Right cardiac atrium (tissue), 5 donors: ENCODE results near the gene CSMD2. TPM values are rescaled to one million over a fixed set of nuclear protein-coding genes. Genes with fewer than 3 reads are reported as not detected.

ENCODE experiments used
- ATAC-seq, 2 donors: fragments of 200-7000 bp; cut with Tn5 transposase; one replicate each; pipeline versions ENCODE4 v1.8.0 to v1.9.1; 2020; ENCODE audit warnings: moderate library complexity in 2 of 2, mild to moderate bottlenecking in 1 of 2
- DNase-seq, 3 donors: peaks; one replicate each; pipeline ENCODE4 v3.0.0-alpha.2; 2020
- H3K27ac ChIP-seq: one replicate; pipeline ENCODE4 v1.5.1; 2013; ENCODE audit warnings: mild to moderate bottlenecking, low read length, control low read depth, moderate library complexity
- H3K27me3 ChIP-seq: one replicate; pipeline ENCODE4 v1.6.1; 2013; ENCODE audit not compliant: control insufficient read depth, insufficient read depth
- H3K4me1 ChIP-seq: one replicate; pipeline ENCODE4 v1.6.1; 2013; ENCODE audit warnings: low read length; ENCODE audit not compliant: control insufficient read depth, insufficient read depth
- H3K4me3 ChIP-seq: one replicate; pipeline ENCODE4 v1.5.1; 2013; ENCODE audit warnings: low read length, control low read depth
- H3K9me3 ChIP-seq: one replicate; pipeline ENCODE4 v1.6.1; 2013; ENCODE audit warnings: low read length; ENCODE audit not compliant: control insufficient read depth
- WGBS: extraction: QIAGEN DNeasy Blood & Tissue Kit; methylation state at CpG from one replicate; pipeline ENCODE4 v1.1.7; 2013; 5-methylcytosine and 5-hydroxymethylcytosine counted together
- intact Hi-C, 4 donors: fragments of 100-400 bp; cut with DNase I; formaldehyde crosslinking; loops; one replicate each; pipeline versions ENCODE4 v1.11.0 to v1.14.0; 2022 to 2023
- polyA plus RNA-seq: library from polyadenylated mRNA; stranded (reverse); fragments of 200-250 nt; gene quantifications from one replicate; pipeline ENCODE4 v1.2.3, GENCODE V29; 2013
- total RNA-seq, 4 donors: library from RNA; stranded (reverse); fragmentation: NEBNext Ultra II Directional; extraction: Animal tissue kit (Norgen Biotek cat#: 25700); gene quantifications; one replicate each; pipeline ENCODE4 v1.2.1, GENCODE V29; 2021
- donor health status: healthy with polysubstance abuse.
- donor health status: DM: no; HTN: yes; CAD: no.
- donor health status: DM: no; HTN: no; CAD: no.
- donor health status: DM: no; HTN: yes; CAD: no; lungs with severe emphysema.
- donor health status: DM: yes; HTN: yes; CAD: no.

Gene CSMD2
- total and polyA plus RNA-seq, 5 donors, result 0.11 to 0.59 (median 0.38) TPM

GRCh38 chr1:33996281-33996680 lies 168.7 kb downstream of the CSMD2 start:
- Histone ChIP-seq H3K27ac (no peak overlapping the region), H3K9me3 (no peaks in the 10 kb centered on the region), H3K4me3 (no peak overlapping the region), H3K4me1 (no peaks in the 10 kb centered on the region), H3K27me3 (peaks cover 2% of the 10 kb centered on the region)
- WGBS, result 79% methylated on average over 5 of the region's 5 CpGs
- DNase-seq, result no peak
- no peak for ATAC-seq
- intact Hi-C loops, result no loop called here

GRCh38 chr1:33993301-33993700 lies 171.7 kb downstream of the CSMD2 start:
- Histone ChIP-seq H3K4me3 (no peak overlapping the region), H3K4me1 (no peaks in the 10 kb centered on the region), H3K9me3 (no peaks in the 10 kb centered on the region), H3K27ac (no peak overlapping the region), H3K27me3 (peaks cover under 1% of the 10 kb centered on the region)
- intact Hi-C loops, result no loop called here
- 80% methylated on average over 4 of the region's 4 CpGs for WGBS
- ATAC-seq (no peak), DNase-seq (no peak)

- Histone ChIP-seq H3K27ac (no peak overlapping the region), H3K9me3 (no peaks in the 10 kb centered on the region), H3K4me1 (peaks cover 6% of the 10 kb centered on the region), H3K4me3 (no peak overlapping the region), H3K27me3 (no peaks in the 10 kb centered on the region)
- intact Hi-C loops, result no loop called here
- ATAC-seq (no peak), DNase-seq (no peak)
- 55% methylated on average over 3 of the region's 3 CpGs for WGBS
Observed at GRCh38 chr1:33990281-33990680, 174.7 kb downstream of the CSMD2 start.

GRCh38 chr1:33988161-33988560 lies 176.9 kb downstream of the CSMD2 start:
- H3K4me1 ChIP-seq, result peaks cover 8% of the 10 kb centered on the region
- intact Hi-C loops, result no loop called here
- no peak overlapping the region for H3K27ac ChIP-seq
- ATAC-seq, result no peak
- DNase-seq, result no peak
- H3K9me3 ChIP-seq, result no peaks in the 10 kb centered on the region
- WGBS, result 63% methylated on average over 3 of the region's 3 CpGs
- no peak overlapping the region for H3K4me3 ChIP-seq
- H3K27me3 ChIP-seq, result no peaks in the 10 kb centered on the region

- Histone ChIP-seq H3K9me3 (no peaks in the 10 kb centered on the region), H3K4me3 (no peak overlapping the region), H3K27ac (no peak overlapping the region), H3K4me1 (peaks cover 8% of the 10 kb centered on the region), H3K27me3 (no peaks in the 10 kb centered on the region)
- intact Hi-C loops, result no loop called here
- ATAC-seq (peak; percentile 90 to 92), DNase-seq (peak; percentile 77 to 87 (median 80))
- WGBS, result 68% methylated on average over 5 of the region's 5 CpGs
Observed at GRCh38 chr1:33986390-33987095, 178.5 kb downstream of the CSMD2 start.

- Histone ChIP-seq H3K27ac (no peak overlapping the region), H3K27me3 (no peaks in the 10 kb centered on the region), H3K4me1 (peaks cover 8% of the 10 kb centered on the region), H3K4me3 (no peak overlapping the region), H3K9me3 (no peaks in the 10 kb centered on the region)
- DNase-seq, result peak in 1 of 3 donors; percentile 19
- peak; percentile 20 to 37 for ATAC-seq
- intact Hi-C loops, result no loop called here
- WGBS, result 71% methylated on average over 4 of the region's 4 CpGs
Observed at GRCh38 chr1:33985656-33986055, 179.4 kb downstream of the CSMD2 start.

- no peak overlapping the region for H3K4me3 ChIP-seq
- intact Hi-C loops, result no loop called here
- peak overlapping the region; percentile 30 for H3K27ac ChIP-seq
- H3K4me1 ChIP-seq, result peaks cover 8% of the 10 kb centered on the region
- no peaks in the 10 kb centered on the region for H3K9me3 ChIP-seq
- DNase-seq, result no peak
- peak; percentile 48 to 50 for ATAC-seq
- H3K27me3 ChIP-seq, result no peaks in the 10 kb centered on the region
- WGBS, result 46% methylated on average over 13 of the region's 13 CpGs
Observed at GRCh38 chr1:33984906-33985565, 180.0 kb downstream of the CSMD2 start.

- Histone ChIP-seq H3K4me3 (no peak overlapping the region), H3K9me3 (no peaks in the 10 kb centered on the region), H3K4me1 (peaks cover 8% of the 10 kb centered on the region), H3K27me3 (no peaks in the 10 kb centered on the region), H3K27ac (no peak overlapping the region)
- WGBS, result 86% methylated on average over 5 of the region's 5 CpGs
- ATAC-seq (no peak), DNase-seq (no peak)
- intact Hi-C loops, result no loop called here
Observed at GRCh38 chr1:33982419-33982818, 182.6 kb downstream of the CSMD2 start.

- no peaks in the 10 kb centered on the region for H3K27me3 ChIP-seq
- H3K27ac ChIP-seq, result no peak overlapping the region
- no peak overlapping the region for H3K4me3 ChIP-seq
- 86% methylated on average over 4 of the region's 4 CpGs for WGBS
- DNase-seq, result no peak
- H3K9me3 ChIP-seq, result no peaks in the 10 kb centered on the region
- H3K4me1 ChIP-seq, result no peaks in the 10 kb centered on the region
- intact Hi-C loops, result no loop called here
- no peak for ATAC-seq
Observed at GRCh38 chr1:33979341-33979740, 185.7 kb downstream of the CSMD2 start.

GRCh38 chr1:33975961-33976360 lies 189.1 kb downstream of the CSMD2 start:
- no peak for DNase-seq
- Histone ChIP-seq H3K9me3 (no peaks in the 10 kb centered on the region), H3K27me3 (no peaks in the 10 kb centered on the region), H3K4me3 (no peak overlapping the region), H3K4me1 (peaks cover 11% of the 10 kb centered on the region), H3K27ac (no peak overlapping the region)
- ATAC-seq, result no peak
- intact Hi-C loops, result no loop called here
- WGBS, result 92% methylated on average over 3 of the region's 3 CpGs

GRCh38 chr1:33973799-33974545 lies 191.1 kb downstream of the CSMD2 start:
- Histone ChIP-seq H3K27ac (no peak overlapping the region), H3K27me3 (no peaks in the 10 kb centered on the region), H3K4me3 (no peak overlapping the region), H3K4me1 (peaks cover 11% of the 10 kb centered on the region), H3K9me3 (no peaks in the 10 kb centered on the region)
- intact Hi-C loops, result no loop called here
- WGBS, result 32% methylated on average over 8 of the region's 8 CpGs
- ATAC-seq (peak in 1 of 2 donors; percentile 13), DNase-seq (peak in 2 of 3 donors; percentile 49 to 59)
